B cell (primary cell): ENCODE results near the gene MNAT1. TPM values are rescaled to one million over a fixed set of nuclear protein-coding genes. Genes with fewer than 3 reads are reported as not detected.

ENCODE experiments used
- ATAC-seq: fragments of 200-7000 bp; cut with Tn5 transposase; one replicate; pipeline ENCODE4 v1.10.0; 2021; ENCODE audit warnings: low read depth, mild to moderate bottlenecking, moderate number of reproducible peaks, moderate library complexity
- CTCF ChIA-PET: fragments of 350-600 bp; sonication (Branson Sonifier 250); formaldehyde crosslinking; loops from one replicate; lab custom pipeline; 2021; ENCODE audit warnings: antibody characterized with exemption, inconsistent platforms; lab: Charles Lee
- POLR2A ChIA-PET: fragments of 350-600 bp; sonication (Branson Sonifier 250); formaldehyde crosslinking; loops from one replicate; lab custom pipeline; 2021; ENCODE audit warnings: antibody characterized with exemption; lab: Charles Lee
- DNase-seq: peaks from one replicate; pipeline ENCODE4 v3.0.0; 2013
- H2AFZ ChIP-seq: 2 replicates; pipeline ENCODE4 v1.6.1; 2012; ENCODE audit warnings: mild to moderate bottlenecking, low read depth, low read length; ENCODE audit not compliant: insufficient read depth, poor library complexity, severe bottlenecking
- H3K27ac ChIP-seq, 2 donors: 1 replicate in 1 of 2; 2 replicates in 1 of 2; pipeline ENCODE4 v1.5.1; 2012 to 2013; ENCODE audit warnings: low read length in 2 of 2, mild to moderate bottlenecking in 2 of 2, moderate library complexity in 1 of 2
- H3K27me3 ChIP-seq, 4 experiments: fragments of 200-600 bp in 1 of 4; sonication (generic) in 1 of 4; replicated peaks in 1 of 4; 1 replicate in 2 of 4; 2 replicates in 2 of 4; pipeline versions ENCODE4 v1.6.1 to v1.7.0; 2013 to 2016; ENCODE audit warnings: low read length in 3 of 4, mild to moderate bottlenecking in 2 of 4, mixed read lengths in 1 of 4, moderate library complexity in 1 of 4; ENCODE audit not compliant: insufficient read depth in 4 of 4, control insufficient read depth in 3 of 4; ENCODE audit errors: control extremely low read depth in 1 of 4
- H3K36me3 ChIP-seq, 2 experiments: replicated peaks in 1 of 2; 1 replicate in 1 of 2; 2 replicates in 1 of 2; pipeline versions ENCODE4 v1.6.1 to v1.7.1; 2013; ENCODE audit warnings: low read length in 1 of 2; ENCODE audit not compliant: insufficient read depth in 2 of 2, control insufficient read depth in 1 of 2; ENCODE audit errors: control extremely low read depth in 1 of 2, extremely low read depth in 1 of 2
- H3K4me1 ChIP-seq, 2 donors: fragments of 200-600 bp in 1 of 2; sonication (generic) in 1 of 2; 1 replicate in 1 of 2; 2 replicates in 1 of 2; pipeline versions ENCODE4 v1.5.1 to v1.6.1; 2013 to 2017; ENCODE audit warnings: low read length in 2 of 2; ENCODE audit not compliant: control insufficient read depth in 2 of 2, insufficient read depth in 2 of 2
- H3K4me2 ChIP-seq: replicated peaks from 2 replicates; pipeline ENCODE3; 2012; ENCODE audit warnings: mild to moderate bottlenecking, low read depth, low read length; ENCODE audit not compliant: poor library complexity, severe bottlenecking
- H3K4me3 ChIP-seq, 5 experiments: fragments of 200-600 bp in 1 of 5; sonication (generic) in 1 of 5; 1 replicate in 3 of 5; 2 replicates in 2 of 5; pipeline versions ENCODE4 v1.5.1 to v1.7.0; 2011 to 2016; ENCODE audit warnings: low read length in 4 of 5, mild to moderate bottlenecking in 4 of 5, low read depth in 2 of 5, control low read depth in 1 of 5, moderate library complexity in 1 of 5; ENCODE audit not compliant: insufficient read depth in 1 of 5; ENCODE audit errors: control extremely low read depth in 1 of 5, extremely low read depth in 1 of 5
- H3K79me2 ChIP-seq: fragments of 200-600 bp; sonication (generic); one replicate; pipeline ENCODE4 v1.6.0; 2016; ENCODE audit warnings: low read length; ENCODE audit not compliant: control insufficient read depth, insufficient read depth
- H3K9ac ChIP-seq: fragments of 200-600 bp; sonication (generic); 2 replicates; pipeline ENCODE4 v1.6.1; 2017; ENCODE audit warnings: mild to moderate bottlenecking, low read length, moderate library complexity
- H3K9me3 ChIP-seq, 3 donors: one replicate each; pipeline versions ENCODE4 v1.6.1 to v1.7.1; 2013; ENCODE audit warnings: low read length in 2 of 3; ENCODE audit not compliant: control insufficient read depth in 2 of 3, insufficient read depth in 1 of 3; ENCODE audit errors: control extremely low read depth in 1 of 3
- H4K20me1 ChIP-seq: 2 replicates; pipeline ENCODE4 v1.6.0; 2012; ENCODE audit warnings: mild to moderate bottlenecking, low read length; ENCODE audit not compliant: insufficient read depth, control insufficient read depth, poor library complexity, severe bottlenecking
- H3K27ac Mint-ChIP-seq: one replicate; pipeline ENCODE4 v1.8.0; 2021; ENCODE audit warnings: mixed read lengths
- H3K27me3 Mint-ChIP-seq: one replicate; pipeline ENCODE4 v1.8.0; 2021; ENCODE audit warnings: mixed read lengths
- H3K4me1 Mint-ChIP-seq: one replicate; pipeline ENCODE4 v1.8.0; 2021; ENCODE audit warnings: mixed read lengths
- H3K4me3 Mint-ChIP-seq: one replicate; pipeline ENCODE4 v1.8.0; 2021; ENCODE audit warnings: mixed read lengths
- H3K9me3 Mint-ChIP-seq: one replicate; pipeline ENCODE4 v1.8.0; 2022; ENCODE audit warnings: mixed read lengths; ENCODE audit not compliant: insufficient read depth
- CTCF ChIP-seq: fragments of 200-600 bp; IDR thresholded peaks from one replicate; pipeline ENCODE4 v1.8.0; 2022; ENCODE audit warnings: antibody characterized with exemption, mild to moderate bottlenecking
- EZH2 ChIP-seq: IDR thresholded peaks from 2 replicates; pipeline ENCODE4 v1.6.1; 2012; ENCODE audit warnings: borderline replicate concordance, low read depth, mild to moderate bottlenecking, moderate library complexity, low read length; ENCODE audit not compliant: insufficient read depth, poor library complexity, severe bottlenecking
- WGBS: methylation state at CpG from one replicate; pipeline ENCODE4 v1.1.5; 2013; ENCODE audit warnings: missing lambda C conversion rate; ENCODE audit not compliant: insufficient coverage; 5-methylcytosine and 5-hydroxymethylcytosine counted together
- intact Hi-C: fragments of 100-400 bp; cut with micrococcal nuclease; formaldehyde crosslinking; loops from one replicate; pipeline ENCODE4 v1.10.0; 2022
- polyA plus RNA-seq: library from polyadenylated mRNA; depleted of rRNA; stranded (reverse); fragments of >200 nt; gene quantifications from 2 replicates; pipeline ENCODE4 v1.2.3, GENCODE V29; 2012
- total RNA-seq, 2 donors: library from RNA; stranded (reverse); fragments of 120-200 nt in 1 of 2; gene quantifications; 1 replicate in 1 of 2; 2 replicates in 1 of 2; pipeline versions ENCODE4 v1.2.3 to v1.2.4, GENCODE V29; 2013 to 2022

The MNAT1 gene
- total and polyA plus RNA-seq, 2 donors (not counting 1 experiment from before 2014, with no cell fraction given) = 15.2 to 28.2 TPM

GRCh38 chr14:60963761-60964160 is 229.2 kb downstream of the MNAT1 start:
- H2AFZ ChIP-seq = no peak overlapping the region
- ATAC-seq = no peak
- H3K4me1 Mint-ChIP-seq = peaks cover 3% of the 10 kb centered on the region
- H3K4me3 Mint-ChIP-seq = no peak overlapping the region
- H3K4me2 ChIP-seq = no peak overlapping the region
- H3K9me3 Mint-ChIP-seq = peaks cover 11% of the 10 kb centered on the region
- H3K9ac ChIP-seq = no peak overlapping the region
- POLR2A ChIA-PET = no interaction called here
- intact Hi-C loops = no loop called here
- peaks cover 2% of the 10 kb centered on the region for H3K79me2 ChIP-seq
- CTCF ChIA-PET = interaction anchor here (0.7 kb wide), 1 partner anchor 15 kb away, joined by 4 read pairs; no protein-coding TSS in a partner anchor
- no peaks in the 10 kb centered on the region for H3K27me3 ChIP-seq
- H4K20me1 ChIP-seq = no peaks in the 10 kb centered on the region
- H3K27ac Mint-ChIP-seq = no peak overlapping the region
- H3K4me3 ChIP-seq = no peak overlapping the region
- H3K27me3 Mint-ChIP-seq = no peaks in the 10 kb centered on the region
- TF ChIP-seq CTCF (no peak), EZH2 (no peak)
- no peaks in the 10 kb centered on the region for H3K4me1 ChIP-seq
- no peak overlapping the region for H3K27ac ChIP-seq
- H3K9me3 ChIP-seq = peaks cover 0 to 8% (median 5%) of the 10 kb centered on the region in 3 donors
- DNase-seq = no peak
- H3K36me3 ChIP-seq = no peaks in the 10 kb centered on the region
- WGBS = no CpG with 5 or more reads among the region's 2 CpGs

DNA sequence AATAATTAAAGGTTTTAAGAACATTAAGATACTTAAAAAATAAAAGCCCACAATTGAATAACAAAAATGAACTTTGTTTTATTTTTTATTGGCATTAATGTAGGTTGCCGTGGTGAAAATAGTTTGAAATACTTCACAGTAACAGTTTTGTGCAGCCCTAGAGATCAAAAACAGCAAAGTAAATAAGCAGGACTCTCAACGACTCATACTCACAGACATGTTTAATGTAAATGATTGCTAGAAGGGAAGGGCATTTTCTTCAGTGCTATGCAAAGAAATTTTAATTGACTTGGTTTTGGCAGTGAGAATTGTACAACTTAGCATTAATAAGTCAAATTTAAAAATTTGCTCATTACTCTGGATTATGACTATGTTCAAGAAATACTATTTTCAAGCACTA is 230.3 kb downstream of the MNAT1 start:
- Histone ChIP-seq H3K27me3 (no peaks in the 10 kb centered on the region), H3K4me2 (no peak overlapping the region), H3K27ac (no peak overlapping the region), H3K36me3 (no peaks in the 10 kb centered on the region), H3K9ac (no peak overlapping the region), H2AFZ (no peak overlapping the region), H4K20me1 (no peaks in the 10 kb centered on the region), H3K4me3 (no peak overlapping the region), H3K9me3 (peaks cover 0 to 1% (median 0%) of the 10 kb centered on the region in 3 donors), H3K4me1 (no peaks in the 10 kb centered on the region), H3K79me2 (no peaks in the 10 kb centered on the region)
- TF ChIP-seq CTCF (no peak), EZH2 (no peak)
- Mint-ChIP-seq H3K27ac (no peak overlapping the region), H3K4me3 (no peak overlapping the region), H3K9me3 (peaks cover 4% of the 10 kb centered on the region), H3K27me3 (no peaks in the 10 kb centered on the region), H3K4me1 (peaks cover 3% of the 10 kb centered on the region)
- intact Hi-C loops = no loop called here
- CTCF ChIA-PET = no interaction called here
- POLR2A ChIA-PET = no interaction called here
- no peak for ATAC-seq
- no peak for DNase-seq
- no CpG with 5 or more reads among the region's 2 CpGs for WGBS
